Umbilical cord (tissue), 2 donors: ENCODE results near the gene SEC61A1. TPM values are rescaled to one million over a fixed set of nuclear protein-coding genes. Genes with fewer than 3 reads are reported as not detected.
A peak's percentile ranks its signal among the peaks of the same experiment; 100 is the strongest.

Experiments used
- DNase-seq: peaks from one replicate; pipeline ENCODE4 v3.0.0-alpha.2; 2015; ENCODE audit warnings: low spot score
- total RNA-seq: library from RNA; depleted of rRNA; stranded (reverse); fragments of >200 nt; gene quantifications from one replicate; pipeline ENCODE4 v1.2.3, GENCODE V29; 2014; ENCODE audit warnings: low replicate concordance; ENCODE audit not compliant: insufficient read depth

SEC61A1 gene
- total RNA-seq, 1 donor from 2014 or later = 147 TPM

- no peak for DNase-seq
Measured at GRCh38 chr3:128077665-128078064, 25.4 kb downstream of the SEC61A1 start.

- DNase-seq = no peak
Measured at GRCh38 chr3:128078322-128078721, 26.1 kb downstream of the SEC61A1 start.

DNA sequence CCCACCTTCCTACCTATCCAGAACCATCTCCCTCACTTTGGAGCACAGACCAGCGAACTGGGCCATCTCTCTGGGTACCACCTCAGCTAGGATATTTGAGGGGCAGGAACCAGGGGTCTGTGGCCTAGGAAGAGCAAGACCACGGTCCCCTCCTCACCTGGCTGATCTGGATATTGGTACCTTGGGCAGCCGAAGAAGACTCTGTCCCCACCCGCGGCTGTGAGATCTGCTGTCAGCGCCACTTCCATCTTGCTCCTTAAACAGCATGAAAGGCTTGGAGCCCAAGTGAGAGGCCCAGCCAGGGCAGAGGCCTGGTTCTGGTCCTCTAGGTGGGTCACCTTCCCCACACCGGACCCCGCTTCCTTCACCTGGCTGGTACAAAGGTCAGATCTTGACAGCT, 26.6 kb downstream of the SEC61A1 start:
- DNase-seq = no peak

- no peak for DNase-seq
Measured at GRCh38 chr3:128079823-128080222, 27.6 kb downstream of the SEC61A1 start.

- DNase-seq = no peak
Measured at GRCh38 chr3:128080323-128081080, 28.3 kb downstream of the SEC61A1 start.

DNA sequence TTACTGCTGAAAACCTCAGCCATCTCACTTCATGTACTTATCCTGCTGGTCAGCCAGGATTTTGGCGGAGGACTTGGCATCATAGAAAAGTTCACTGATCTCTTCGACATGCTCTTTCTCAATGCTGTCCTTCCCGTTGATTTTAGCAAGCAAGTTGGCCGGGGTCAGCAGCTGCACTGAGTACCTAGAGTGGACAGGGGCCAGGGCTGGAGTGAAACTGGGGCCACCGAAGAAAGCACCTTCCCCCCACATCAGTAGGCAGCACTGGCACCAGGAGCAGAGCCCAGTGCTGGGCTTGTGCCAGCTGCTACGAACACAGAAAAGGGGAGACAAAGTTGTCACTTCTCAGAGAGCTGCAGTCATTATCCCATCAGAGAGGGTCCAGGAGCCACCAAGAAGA, 29.0 kb downstream of the SEC61A1 start:
- DNase-seq = no peak

DNA sequence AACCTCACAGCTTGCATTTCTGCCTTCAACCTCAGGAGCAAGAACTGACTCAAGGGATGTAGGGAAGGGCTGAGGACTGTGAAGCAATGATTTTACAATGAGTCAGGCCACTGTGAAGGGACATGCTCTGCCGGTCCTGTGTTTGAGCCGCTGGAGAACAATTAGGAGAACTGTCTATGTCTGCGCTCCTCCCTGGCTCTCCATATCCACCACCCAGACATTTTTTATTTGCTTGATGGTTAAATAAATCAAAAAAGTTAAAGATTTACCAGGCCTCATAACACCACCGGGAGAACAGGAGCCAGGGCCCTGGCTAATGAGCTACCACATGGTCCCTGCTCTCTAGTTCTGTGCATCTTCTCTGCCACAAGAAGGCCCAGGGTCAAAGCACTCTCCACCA, 29.6 kb downstream of the SEC61A1 start:
- no peak for DNase-seq

GRCh38 chr3:128082546-128082945, 30.3 kb downstream of the SEC61A1 start:
- DNase-seq = no peak

DNA sequence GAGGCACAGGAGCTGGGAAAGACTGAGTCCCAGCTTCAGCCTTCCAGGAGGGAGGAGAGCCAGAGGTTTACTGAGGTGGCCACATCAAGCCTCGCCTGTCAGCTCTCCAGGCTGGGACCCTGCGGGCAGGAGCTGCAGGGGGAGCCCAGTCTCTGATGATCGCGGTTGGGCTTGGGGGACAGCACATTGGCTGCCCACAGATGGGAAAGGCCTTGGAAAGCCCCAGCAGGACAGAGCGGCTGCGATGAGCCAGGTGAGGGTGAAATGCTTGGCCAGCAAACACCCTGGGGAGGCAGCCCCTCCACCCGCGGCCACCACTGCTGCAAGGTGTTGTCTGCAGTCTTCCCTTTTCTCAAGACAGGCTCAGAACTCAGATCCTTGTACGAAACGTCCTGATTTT, 31.2 kb downstream of the SEC61A1 start:
- no peak for DNase-seq

DNA sequence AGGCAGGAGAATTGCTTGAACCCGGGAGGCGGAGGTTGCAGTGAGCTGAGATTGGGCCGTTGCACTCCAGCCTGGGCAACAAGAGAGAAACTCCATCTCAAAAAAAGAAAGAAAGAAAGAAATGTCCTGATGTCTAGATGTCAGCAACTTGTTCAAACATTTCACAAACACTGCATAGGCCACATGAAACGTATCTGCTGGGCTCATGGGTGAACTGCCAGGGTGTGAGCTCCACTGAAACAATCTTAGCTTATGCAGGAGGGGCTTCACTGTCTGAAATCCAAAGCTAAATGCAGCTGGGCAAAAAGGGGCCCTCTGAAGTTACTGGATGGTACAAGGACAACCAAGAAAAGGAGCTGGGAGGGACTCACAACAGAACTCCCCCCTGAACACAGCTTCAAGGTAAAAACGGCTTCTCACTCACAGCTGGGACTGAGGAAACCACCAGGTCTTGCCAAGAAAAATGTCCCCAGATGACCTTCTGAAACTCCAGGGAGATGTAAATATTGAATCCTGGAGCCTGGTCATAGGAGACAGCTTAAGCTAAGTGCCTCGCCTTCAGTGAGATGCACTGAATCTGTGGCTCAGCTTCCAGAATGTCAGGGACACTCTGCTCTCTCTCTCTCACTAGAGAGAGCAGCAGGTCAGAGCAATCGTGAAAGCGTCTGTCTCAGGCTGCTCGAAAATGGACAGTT, 31.9 kb downstream of the SEC61A1 start:
- DNase-seq = no peak

GRCh38 chr3:128084675-128085021, 32.4 kb downstream of the SEC61A1 start:
- DNase-seq = no peak

DNA sequence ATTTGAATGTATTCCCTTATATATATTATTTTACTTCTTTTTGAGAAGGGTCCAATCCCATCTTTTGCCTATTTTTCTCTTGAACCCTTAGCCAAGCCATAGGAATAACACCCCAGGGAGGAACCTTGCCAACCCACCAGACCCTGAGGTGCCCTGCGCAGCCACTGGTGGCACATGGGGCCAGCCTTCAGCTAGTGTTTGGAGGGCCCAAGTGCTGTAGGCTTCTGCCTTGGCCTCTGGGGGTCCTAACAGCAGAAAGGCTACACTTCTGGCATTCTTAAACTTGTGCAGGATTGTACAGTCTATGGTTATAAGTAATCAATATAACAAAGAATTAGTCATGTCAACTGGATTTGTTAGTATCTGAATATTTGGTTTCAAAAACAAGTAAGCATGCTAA, 36.9 kb downstream of the SEC61A1 start:
- DNase-seq = no peak

DNA sequence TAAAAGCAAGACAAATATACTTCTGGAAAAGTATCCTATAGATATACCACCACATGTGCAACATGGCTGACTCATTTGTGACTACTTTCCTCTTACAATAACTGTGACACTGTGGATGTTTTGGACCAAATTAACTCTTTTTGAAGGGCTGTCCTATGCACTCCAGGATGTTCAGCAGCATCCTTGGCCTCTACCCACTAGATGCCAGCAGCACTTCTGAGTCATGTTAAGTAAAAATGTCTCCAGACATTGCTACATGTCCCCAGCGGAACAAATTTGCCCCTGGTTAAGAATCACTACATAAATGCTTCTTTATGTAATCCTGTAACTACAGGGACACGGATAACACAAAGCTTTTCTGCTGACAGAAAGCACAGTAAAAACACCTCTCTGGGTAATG, 39.3 kb downstream of the SEC61A1 start:
- DNase-seq = no peak

- DNase-seq = no peak
Measured at GRCh38 chr3:128094295-128095151, 42.3 kb downstream of the SEC61A1 start.

- peak; percentile 79 for DNase-seq
Measured at GRCh38 chr3:128095222-128095703, 43.0 kb downstream of the SEC61A1 start.

DNA sequence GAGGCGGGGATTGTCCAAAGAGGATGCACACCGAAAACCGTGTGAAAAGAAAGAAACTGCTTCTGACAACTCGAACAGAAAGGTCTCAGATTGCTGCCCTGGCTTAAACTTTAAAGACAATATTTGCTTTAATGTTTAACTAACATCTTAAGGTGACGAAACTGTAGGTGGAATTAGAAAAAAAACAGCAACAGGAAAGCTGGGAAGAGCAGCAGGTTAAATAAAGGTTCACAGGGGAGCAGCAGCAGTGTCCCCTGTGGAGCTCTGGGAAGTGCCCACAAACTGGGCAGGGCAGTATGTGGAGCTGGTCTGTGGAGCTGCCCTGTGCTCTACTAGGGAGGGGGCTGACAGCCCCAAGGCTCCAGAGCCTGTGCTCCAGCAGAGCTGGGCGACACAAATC, 46.0 kb downstream of the SEC61A1 start:
- no peak for DNase-seq

DNA sequence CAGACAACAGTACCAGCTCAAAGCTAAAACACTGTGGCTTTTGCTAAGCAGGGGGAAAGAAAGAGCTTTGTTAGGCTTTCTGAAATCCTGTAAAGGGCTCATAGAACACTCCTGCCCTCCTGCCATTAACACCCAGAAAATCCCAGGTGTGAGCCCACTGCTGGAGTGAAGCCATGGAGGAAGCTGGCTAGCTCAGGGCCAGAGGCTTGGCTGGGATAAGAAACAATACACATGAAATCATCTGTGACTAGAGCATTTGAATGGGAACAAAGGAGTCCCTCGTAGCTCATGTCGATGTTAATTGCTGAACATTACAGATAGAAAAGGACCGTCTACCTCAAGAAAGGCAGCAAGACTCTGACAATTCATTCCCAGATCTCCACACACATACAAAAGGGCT, 47.9 kb downstream of the SEC61A1 start:
- no peak for DNase-seq

DNA sequence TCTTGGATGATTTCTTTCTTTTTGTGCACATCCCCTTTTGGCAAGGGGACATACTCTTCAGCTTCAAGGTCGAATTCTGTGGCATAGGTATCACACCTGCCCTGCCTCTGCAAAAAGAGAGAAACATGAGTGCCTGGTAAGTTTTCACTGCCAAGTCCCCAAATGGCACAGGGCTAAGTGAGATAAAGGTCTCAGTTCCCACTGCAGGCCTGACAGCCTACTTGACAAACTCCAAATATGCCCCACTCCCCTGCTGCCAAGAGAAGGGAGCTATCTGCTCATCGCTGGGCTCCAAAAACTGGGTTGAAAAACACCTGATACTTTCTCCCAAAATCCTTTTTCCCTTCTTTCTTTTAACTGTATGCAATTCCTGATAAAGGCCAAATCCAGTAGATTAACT, 48.4 kb downstream of the SEC61A1 start:
- no peak for DNase-seq

DNA sequence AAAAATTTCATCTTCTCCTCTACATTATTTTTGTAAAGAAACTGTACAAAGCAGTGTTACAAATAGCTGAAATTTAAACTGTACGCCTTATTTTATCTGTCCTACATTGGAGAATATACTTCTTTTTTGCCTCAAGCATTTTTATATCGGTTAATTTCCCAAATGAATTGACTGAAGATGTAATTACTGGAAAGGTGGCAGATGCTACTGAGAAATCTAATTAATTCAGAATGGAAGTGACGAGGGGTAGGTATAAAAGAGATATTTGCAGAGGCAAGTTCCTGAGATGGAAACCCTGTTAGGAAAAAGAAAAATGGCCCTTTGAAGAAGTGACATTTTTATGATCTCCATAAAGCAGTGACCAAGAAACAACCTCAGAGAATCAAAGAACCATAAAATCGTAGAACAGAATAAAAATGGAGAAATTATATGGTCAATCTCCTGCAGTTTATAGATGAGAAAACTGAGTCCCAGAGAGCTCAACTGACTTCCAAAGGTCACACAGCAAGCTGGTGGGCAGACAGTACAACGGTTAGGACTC, 51.0 kb downstream of the SEC61A1 start:
- DNase-seq = no peak

GRCh38 chr3:128107834-128108233, 55.6 kb downstream of the SEC61A1 start:
- no peak for DNase-seq

DNA sequence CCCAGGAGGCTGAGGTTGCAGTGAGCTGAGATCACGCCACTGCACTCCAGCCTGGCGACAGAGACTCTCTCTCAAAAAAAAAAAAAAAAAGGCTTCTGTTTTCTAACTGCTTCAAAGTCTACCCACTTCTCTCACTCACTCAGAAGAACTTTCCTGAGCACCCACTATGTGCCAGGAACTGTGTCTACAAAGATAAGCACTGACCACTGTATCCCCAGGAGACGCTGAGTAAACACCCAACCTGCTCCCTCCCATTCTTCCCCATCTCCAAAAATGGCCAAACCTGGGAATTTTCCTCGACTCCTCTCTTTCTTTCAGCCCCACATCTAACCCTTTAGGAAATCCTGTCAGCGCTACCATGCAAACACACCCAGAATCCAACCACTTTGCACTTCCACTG, 58.9 kb downstream of the SEC61A1 start:
- no peak for DNase-seq

DNA sequence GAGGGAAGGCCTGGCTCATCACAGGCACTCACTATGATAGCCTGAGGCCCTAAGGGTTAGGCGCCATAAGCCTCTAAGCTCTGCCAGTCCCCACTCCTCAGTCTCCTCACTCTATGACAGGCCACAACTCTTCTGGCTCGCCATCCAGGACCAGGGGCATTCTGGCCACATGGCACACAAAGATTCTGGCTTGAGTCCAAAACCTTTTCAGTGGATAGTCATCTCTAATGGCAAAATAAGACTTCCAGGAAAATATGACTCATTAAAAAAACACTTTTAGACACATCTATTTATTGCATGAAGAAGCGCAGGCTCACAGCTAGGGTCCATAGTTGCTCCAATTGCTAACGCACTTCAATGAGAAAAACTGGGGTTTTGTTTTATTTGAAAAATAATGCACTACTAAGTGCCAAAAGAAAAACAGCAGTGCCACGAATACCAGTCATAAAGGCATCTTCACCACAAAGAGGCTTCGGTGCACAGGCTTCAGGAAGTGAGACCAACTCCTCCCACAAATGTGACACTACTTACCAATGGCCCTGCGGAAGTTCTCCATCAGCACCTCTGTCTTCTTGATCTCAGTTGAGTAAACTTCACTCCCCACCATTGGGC, 60.2 kb downstream of the SEC61A1 start:
- DNase-seq = peak; percentile 31
